ENCODE data around the gene BACE1.
"Not testable (repeated sequence)": the region's sequence is repeated elsewhere in the genome, so short reads cannot be mapped to it uniquely, and the experiment has no call there.

The BACE1 gene

GRCh38 chr11:117273550-117274289, 42.3 kb downstream of the BACE1 start:
- DNase-seq (ENCODE audit: low spot score): no peak

GRCh38 chr11:117272175-117272574, 43.9 kb downstream of the BACE1 start:
- not testable (repeated sequence) for DNase-seq (ENCODE audit: low spot score)

GRCh38 chr11:117271208-117271607, 44.8 kb downstream of the BACE1 start:
- DNase-seq (ENCODE audit: low spot score): no peak

GRCh38 chr11:117269856-117270255, 46.2 kb downstream of the BACE1 start:
- no peak for DNase-seq (ENCODE audit: low spot score)

GRCh38 chr11:117265745-117266144, 50.3 kb downstream of the BACE1 start:
- no peak for DNase-seq (ENCODE audit: low spot score)

GRCh38 chr11:117264624-117265323, 51.3 kb downstream of the BACE1 start:
- not testable (repeated sequence) for DNase-seq (ENCODE audit: low spot score)

- no peak for DNase-seq (ENCODE audit: low spot score)
Measured at GRCh38 chr11:117259417-117259816, 56.6 kb downstream of the BACE1 start.

GRCh38 chr11:117258576-117258975, 57.5 kb downstream of the BACE1 start:
- DNase-seq (ENCODE audit: low spot score): no peak

- no peak for DNase-seq (ENCODE audit: low spot score)
Measured at GRCh38 chr11:117256573-117256972, 59.5 kb downstream of the BACE1 start.

GRCh38 chr11:117255966-117256365, 60.1 kb downstream of the BACE1 start:
- no peak for DNase-seq (ENCODE audit: low spot score)

- DNase-seq (ENCODE audit: low spot score): no peak
Measured at GRCh38 chr11:117251506-117251905, 64.5 kb downstream of the BACE1 start.

GRCh38 chr11:117249571-117249970, 66.5 kb downstream of the BACE1 start:
- DNase-seq (ENCODE audit: low spot score): no peak

GRCh38 chr11:117248341-117248740, 67.7 kb downstream of the BACE1 start:
- no peak for DNase-seq (ENCODE audit: low spot score)

GRCh38 chr11:117239295-117239694, 76.8 kb downstream of the BACE1 start:
- no peak for DNase-seq (ENCODE audit: low spot score)

- no peak for DNase-seq (ENCODE audit: low spot score)
Measured at GRCh38 chr11:117238221-117238620, 77.8 kb downstream of the BACE1 start.
